GM19324 (cell line): Measurements from ENCODE around the gene ABHD16B.
A peak's percentile ranks its signal among the peaks of the same experiment; 100 is the strongest.
"Not testable (repeated sequence)": the region's sequence is repeated elsewhere in the genome, so short reads cannot be mapped to it uniquely, and the experiment has no call there.

Experiments used
- ATAC-seq: cut with Tn5 transposase; IDR thresholded peaks from one replicate; pipeline ENCODE4 v1.9.1; 2021; ENCODE audit warnings: mild to moderate bottlenecking, moderate library complexity; ENCODE audit not compliant: unreplicated experiment, low FRiP score

Gene ABHD16B

DNA sequence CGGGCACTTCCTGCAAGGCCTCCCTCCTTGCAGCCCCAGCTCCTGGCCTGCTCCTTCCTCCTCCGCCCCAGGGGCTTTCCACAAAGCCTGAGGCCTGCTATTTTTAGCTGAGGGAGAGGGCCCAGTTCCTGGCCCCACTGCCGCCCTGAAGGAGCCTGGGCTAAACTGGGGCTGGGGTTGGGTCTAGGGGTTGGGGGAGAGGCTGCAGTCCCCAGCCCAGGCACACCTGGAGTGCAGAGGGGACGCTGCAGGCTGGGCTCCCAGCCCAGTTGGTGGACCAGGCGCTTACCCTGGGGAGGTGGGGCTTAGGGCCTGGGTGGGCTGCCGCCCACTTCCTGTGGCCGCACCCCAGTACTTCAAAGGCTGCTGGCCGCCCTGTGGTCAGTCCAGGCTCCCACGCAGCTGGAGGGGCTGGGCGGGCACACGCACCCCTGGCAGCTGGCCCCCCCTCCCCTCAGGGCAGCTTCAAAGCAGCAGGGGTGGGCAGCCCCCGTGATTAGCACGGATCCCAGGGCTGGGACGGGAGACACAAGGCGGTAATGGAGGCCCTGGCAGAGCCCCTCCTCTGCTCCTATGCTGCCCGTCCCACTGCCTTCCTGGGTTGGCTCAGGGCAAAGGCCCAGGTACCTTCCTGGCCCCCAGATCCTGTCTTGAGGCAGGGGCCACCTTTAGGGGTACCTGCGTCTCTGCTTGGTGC lies 7.1 kb upstream of the ABHD16B start:
- ATAC-seq: no peak

DNA sequence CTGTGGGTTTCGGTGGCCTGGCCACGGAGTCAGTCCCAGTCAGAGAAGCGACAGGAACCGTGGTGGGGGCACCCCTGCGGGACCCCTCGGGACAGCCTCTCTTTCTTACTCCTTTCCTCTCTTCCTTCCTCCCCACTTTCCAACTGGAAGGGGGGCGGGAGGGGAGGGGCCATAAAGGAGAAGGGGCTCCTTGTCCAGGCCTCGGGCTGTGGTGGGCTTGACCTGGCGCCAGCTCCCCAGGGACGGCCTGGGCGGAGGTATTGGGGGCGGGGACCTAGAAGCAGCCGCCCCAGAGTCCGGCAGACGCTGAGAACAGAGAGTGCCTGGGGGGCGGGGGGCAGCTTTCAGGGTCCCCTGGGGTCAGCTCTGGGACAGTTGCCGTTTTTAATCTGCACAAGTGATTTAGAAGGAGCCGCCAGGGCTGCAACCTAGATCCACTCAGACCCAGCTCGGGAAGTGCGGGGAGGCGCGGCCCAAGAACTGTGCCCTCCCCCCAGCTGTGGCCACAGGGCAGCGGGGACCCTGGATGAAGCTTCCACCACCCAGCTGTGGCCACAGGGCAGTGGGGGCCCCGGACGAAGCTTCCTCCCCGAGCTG lies 6.4 kb upstream of the ABHD16B start:
- no peak for ATAC-seq

DNA sequence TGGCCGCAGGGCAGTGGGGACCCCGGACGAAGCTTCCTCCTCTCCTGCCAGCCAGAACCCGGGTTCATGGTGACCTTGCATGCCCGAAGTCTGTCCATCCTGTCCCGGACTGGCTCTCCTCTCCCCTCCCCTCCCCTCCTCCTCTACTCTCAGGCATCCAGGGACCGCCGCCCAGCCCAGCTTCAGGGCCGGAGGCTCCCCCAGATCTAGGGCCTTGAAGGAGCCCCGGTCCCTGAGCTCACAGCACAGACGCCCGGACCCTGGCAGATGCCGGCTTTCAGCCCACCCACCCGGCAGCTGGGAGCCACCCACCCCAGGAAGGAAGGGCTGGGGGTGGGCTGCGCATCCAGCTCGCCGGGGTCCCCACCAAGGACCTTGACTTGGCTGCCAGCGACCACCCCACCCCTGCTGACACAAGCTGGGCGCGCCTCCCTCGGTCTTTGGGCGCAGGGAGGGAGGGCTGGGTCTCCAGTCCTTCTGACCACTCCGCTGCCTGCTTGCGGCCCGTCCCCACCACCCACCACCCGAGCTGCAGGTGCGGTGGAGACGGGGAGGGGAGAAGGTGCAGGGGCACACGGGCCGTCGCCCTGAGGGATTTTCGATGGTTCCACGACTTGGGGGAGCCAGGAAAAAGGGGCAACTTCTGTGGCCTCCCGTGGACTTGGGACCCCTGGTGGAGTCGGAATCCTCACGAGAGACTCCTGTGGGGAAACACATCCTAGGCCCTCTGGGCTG lies 5.8 kb upstream of the ABHD16B start:
- ATAC-seq: no peak

DNA sequence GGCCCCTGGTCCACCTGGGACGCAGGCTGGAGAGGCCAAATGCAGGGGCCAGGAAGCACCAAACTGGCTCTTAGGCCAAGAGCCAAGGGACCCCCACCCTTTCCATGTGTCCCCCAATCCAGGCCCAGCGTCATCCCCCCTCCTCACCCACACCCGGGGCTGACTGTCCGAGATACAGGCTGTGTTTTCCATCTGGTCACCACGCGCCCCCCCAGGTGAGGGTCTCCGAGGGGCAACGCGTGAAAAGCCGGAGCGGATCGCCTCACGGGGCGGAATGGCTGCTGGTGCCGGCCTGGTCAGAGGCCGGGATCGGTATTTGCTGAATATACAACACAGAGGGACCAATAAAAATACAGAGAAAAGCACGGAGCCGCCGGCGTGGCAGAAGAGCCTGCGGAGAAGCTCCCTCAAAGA lies 5.2 kb upstream of the ABHD16B start:
- no peak for ATAC-seq

- ATAC-seq: no peak
These were observed 3.4 kb upstream of the ABHD16B start for GRCh38 chr20:63857764-63858392.

DNA sequence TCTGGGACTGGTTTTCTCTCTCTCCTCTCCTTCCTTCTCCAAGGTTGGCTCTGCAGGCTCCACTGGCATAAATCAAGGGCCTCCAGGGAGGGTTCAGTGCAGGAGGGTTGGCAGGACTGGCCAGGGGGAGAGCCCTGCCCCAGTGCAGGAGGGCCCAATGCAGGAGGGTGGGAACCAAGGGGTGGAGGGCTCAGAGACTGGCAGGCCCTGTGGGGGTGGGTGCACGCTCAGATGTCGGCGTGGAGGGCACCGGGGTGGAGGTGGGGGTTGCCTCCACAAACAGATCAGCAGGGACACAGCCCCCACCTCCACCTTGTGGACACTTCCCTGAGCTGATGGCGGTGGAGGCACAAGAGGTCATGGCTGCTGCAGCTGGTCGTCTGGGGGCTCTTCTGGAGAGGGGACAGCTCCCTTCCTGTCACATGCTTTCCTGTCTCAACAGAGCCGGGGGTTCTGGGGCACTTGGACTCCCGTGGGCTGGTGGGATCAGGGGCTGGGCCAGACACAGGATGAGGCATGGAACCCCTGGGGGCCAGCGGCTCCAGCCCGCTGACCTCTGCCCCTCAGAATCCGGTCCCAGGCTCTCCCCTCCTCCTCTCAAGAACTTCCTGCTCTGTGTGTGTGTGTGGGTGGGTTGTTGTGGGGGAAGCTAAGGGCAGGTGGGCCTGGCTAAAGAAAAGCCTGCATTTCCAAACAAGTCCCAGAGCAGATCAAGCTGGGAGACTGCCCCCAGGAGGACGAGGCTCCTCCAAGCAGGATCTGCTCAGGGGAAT lies 2.7 kb upstream of the ABHD16B start:
- no peak for ATAC-seq

GRCh38 chr20:63859166-63859699 lies 2.1 kb upstream of the ABHD16B start:
- ATAC-seq: no peak

DNA sequence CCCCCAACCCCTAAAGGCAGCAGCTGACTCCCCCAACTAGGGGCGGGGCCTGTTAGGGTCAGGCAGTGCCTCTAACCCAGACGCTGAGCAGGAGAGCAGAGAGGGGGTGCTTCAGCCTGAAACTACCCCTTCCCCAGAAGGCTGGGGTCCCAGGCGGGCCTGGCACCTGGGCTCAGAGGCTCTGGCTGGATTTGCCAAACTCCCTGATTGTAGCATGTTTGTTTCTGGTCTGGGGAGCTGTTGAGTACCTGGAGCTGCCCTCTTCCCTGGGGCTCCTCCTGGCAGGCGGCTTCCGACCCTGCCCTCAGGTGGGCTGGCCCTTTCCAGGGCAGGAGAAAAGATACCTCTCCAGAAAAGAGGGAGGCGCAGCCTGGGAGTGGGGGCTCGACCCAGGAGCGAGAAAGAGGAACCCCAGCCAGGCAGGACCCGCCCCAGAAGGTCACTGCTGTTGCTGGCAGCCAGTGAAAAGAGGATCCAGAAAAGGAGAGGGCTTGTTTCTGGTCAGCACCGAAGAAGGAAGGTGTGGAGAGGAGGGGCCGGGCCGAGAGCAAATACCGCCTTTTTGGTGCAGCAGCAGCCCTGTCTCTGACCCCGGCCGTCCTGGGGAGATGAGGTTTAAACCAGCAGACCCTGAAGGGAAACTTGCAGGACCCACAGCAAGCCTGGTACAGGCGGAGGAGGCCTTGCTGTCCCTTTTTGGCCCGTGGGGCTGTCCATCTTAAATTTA lies 810 bp upstream of the ABHD16B start:
- ATAC-seq: no peak

GRCh38 chr20:63861981-63862901 lies 943 bp downstream of the ABHD16B start:
- ATAC-seq: no peak

DNA sequence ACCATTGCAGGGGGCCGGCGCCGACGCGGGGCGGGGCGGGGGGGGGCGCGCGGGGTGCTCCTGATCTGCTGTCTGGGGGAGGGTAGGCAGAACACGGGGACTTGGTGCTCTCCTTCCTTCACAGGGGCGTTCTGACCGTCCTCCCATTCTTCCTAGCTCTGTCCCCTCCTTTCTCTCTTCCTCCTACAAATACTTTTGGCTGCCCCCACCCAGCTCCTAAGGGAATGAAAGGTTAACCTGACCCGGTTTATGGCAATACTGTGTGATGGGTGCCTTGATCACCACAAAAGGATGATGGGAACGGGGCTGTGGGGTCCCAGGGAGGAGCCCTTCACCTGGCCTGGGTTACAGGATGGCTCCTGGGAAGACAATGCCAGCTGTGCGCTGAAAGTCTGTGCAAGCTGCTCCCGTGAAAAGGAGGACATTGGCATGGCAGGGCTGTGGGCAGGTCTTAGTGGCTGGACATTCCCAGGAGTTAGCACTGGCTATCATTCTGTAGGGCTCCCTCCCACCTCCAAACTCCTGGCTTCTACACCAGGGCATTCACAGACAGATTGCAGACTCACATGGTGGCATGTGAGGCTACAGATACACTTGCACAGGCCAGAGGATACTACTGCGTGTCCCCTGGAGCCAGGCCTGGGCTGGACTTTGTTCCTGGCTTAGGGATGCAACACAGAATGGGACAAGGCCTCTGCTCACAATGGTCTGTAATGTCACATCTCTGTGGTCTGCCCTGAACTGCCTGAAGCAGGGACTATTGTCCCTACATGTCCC lies 1.9 kb downstream of the ABHD16B start:
- no peak for ATAC-seq

- ATAC-seq: peak; percentile 65
These were observed 2.7 kb downstream of the ABHD16B start for GRCh38 chr20:63863798-63864544.

DNA sequence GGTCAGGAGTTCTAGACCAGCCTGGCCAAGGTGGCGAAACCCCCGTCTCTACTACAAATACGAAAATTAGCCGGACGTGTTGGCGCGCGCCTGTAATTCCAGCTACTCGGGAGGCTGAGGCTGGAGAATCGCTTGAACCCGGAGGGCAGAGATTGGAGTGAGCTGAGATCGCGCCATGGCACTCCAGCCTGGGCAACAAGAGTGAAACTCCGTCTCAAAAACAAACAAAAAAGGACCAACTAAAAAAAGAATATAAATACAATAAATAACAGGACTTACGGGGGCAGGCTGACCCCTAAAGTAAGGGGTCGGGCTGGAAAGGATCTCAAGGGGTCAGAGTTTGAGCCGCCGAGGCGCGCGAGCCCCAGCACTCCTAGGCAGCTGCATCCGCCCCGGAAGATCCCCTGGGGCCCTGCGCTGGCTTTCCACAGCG lies 3.3 kb downstream of the ABHD16B start:
- ATAC-seq: no peak

DNA sequence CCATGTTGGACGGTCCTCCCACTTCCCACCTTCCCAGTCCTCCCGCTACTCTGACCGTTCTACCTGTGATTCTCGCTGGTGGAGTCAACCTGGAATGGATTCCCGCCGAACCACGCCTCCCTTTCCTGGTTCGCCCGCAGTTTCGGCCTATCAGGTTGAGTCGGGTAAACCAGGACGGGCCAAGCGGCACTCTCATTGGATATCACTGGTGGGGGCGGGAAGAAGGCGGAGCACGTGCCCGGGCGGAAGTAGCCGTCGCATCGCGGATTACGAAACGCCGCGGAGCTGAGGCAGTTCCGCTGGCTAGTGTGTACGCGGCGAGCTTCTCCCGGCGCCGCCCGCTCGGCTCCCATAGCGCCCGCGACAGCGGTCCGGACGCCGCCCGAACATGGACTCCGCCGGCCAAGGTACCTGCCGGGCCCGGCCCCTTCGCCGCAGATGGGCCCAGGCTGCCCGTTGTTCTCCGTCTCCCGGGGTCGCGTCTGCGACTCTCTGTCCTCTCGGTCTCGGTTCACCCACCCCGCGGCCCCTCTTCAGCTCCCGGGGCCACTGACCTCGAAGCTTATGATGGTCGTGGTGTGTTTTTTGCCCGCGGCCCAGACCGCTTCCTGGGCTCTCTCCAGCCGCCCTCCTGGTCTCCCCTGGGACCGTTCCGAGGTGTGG lies 3.8 kb downstream of the ABHD16B start, which contains the start of gene TPD52L2:
TPD52L2 (plus strand) TSS at position 293 of the 663 bp plus-strand sequence; CDS start at position 389, 96 bp downstream.
- ATAC-seq: peak; percentile 78

DNA sequence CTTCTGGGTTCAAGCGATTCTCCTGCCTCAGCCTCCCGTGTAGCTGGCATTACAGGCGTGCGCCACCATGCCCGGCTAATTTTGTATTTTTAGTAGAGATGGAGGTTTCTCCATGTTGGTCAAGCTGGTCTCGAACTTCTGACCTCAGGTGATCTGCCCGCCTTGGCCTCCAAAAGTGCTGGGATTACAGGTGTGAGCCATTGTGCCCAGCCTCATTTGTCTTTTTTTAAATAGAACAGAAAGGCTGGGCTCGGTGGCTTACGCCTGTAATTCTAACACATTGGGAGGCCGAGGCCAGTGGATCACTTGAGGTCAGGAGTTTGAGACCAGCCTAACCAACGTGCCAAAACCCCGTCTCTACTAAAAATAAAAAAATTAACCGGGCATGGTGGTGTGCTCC lies 5.7 kb downstream of the ABHD16B start:
- ATAC-seq: not testable (repeated sequence)

DNA sequence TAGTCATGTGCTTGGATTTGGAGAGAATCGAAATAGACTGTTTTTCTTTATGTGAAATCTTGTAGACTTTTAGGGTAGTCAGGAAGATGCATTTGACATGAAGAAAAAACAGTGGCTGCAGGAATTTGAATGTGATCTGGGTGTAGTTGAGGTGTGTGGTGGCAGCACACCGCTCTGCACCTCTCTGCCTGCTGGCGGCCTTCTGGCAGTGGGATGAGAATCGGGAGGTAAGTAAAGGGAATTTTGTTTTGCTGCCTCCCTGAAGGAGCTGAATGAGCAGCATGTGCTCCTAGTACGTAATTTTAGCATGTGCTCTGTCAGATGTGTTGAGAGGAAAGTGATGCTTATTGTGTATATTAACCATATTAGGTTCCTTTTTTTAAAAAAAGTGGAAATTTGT lies 7.0 kb downstream of the ABHD16B start:
- no peak for ATAC-seq

DNA sequence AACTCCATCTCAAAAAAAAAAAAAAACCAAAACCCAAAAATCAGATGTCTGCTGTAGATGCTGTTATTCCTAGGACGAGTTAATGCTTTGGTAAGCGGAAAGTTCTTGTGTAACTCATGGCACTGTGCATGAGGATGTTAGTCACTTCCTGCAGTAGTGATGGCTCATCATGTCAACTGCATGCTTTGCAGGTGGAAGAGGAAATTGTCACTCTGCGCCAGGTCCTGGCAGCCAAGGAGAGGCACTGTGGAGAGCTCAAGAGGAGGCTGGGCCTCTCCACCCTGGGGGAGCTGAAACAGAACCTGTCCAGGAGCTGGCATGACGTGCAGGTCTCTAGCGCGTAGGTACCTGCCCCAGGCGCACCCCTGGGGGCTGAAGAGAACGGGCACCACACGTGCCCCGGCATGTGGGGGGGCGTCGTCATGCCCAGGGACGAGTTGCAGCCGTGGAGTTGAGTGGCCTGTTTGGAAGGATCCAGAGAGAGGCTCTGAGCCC lies 12.2 kb downstream of the ABHD16B start:
- ATAC-seq: no peak
